PC-3 (cell line): Measurements from ENCODE around the gene ADAM19. TPM values are rescaled to one million over a fixed set of nuclear protein-coding genes. Genes with fewer than 3 reads are reported as not detected.

Experiments
- ATAC-seq: fragments of 200-7000 bp; cut with Tn5 transposase; 2 replicates; pipeline ENCODE4 v1.9.1; 2020; ENCODE audit warnings: mild to moderate bottlenecking, moderate library complexity
- BruUV-seq: library from RNA; stranded (reverse); fragments of 400-500 nt; replicated peaks from 2 replicates; lab custom pipeline; 2021; lab: Mats Ljungman, UMichigan
- CTCF ChIA-PET: fragments of 300-600 bp; sonication (Branson Sonifier 250); formaldehyde crosslinking; loops from one replicate; lab custom pipeline; 2022; ENCODE audit warnings: antibody characterized with exemption; lab: Charles Lee
- POLR2A ChIA-PET: fragments of 300-600 bp; sonication (Branson Sonifier 250); formaldehyde crosslinking; loops from one replicate; lab custom pipeline; 2022; ENCODE audit warnings: antibody characterized with exemption; ENCODE audit not compliant: unreplicated experiment; lab: Charles Lee
- DNase-seq: peaks from one replicate; pipeline ENCODE4 v3.0.0-alpha.2; 2015
- H2AFZ ChIP-seq: fragments of 300-600 bp; sonication (generic); 2 replicates; pipeline ENCODE4 v1.6.0; 2016; ENCODE audit warnings: antibody characterized with exemption, low read length
- H3F3A ChIP-seq: fragments of 300-600 bp; sonication (generic); one replicate; pipeline ENCODE4 v1.6.0; 2017; ENCODE audit warnings: antibody characterized with exemption, low read length, control low read depth, mild to moderate bottlenecking; ENCODE audit not compliant: unreplicated experiment
- H3K27ac ChIP-seq: fragments of 300-600 bp; sonication (generic); 2 replicates; pipeline ENCODE4 v1.5.1; 2016; ENCODE audit warnings: mild to moderate bottlenecking, low read length
- H3K27me3 ChIP-seq: fragments of 300-600 bp; sonication (generic); 2 replicates; pipeline ENCODE4 v1.6.1; 2016; ENCODE audit warnings: low read length, mixed read lengths
- H3K36me3 ChIP-seq: fragments of 300-600 bp; sonication (generic); 2 replicates; pipeline ENCODE4 v1.6.1; 2016; ENCODE audit warnings: low read depth, mixed run types, low read length, mixed read lengths
- H3K4me1 ChIP-seq: fragments of 300-600 bp; sonication (generic); 2 replicates; pipeline ENCODE4 v1.5.1; 2016; ENCODE audit warnings: low read length; ENCODE audit not compliant: insufficient read depth
- H3K4me2 ChIP-seq: fragments of 300-600 bp; sonication (generic); 2 replicates; pipeline ENCODE4 v1.6.0; 2016; ENCODE audit warnings: low read length
- H3K4me3 ChIP-seq: fragments of 300-600 bp; sonication (generic); 2 replicates; pipeline ENCODE4 v1.5.1; 2016; ENCODE audit warnings: mild to moderate bottlenecking, low read length, mixed read lengths
- H3K79me2 ChIP-seq: fragments of 300-600 bp; sonication (generic); 2 replicates; pipeline ENCODE4 v1.6.1; 2017; ENCODE audit warnings: low read length, mixed read lengths
- H3K9ac ChIP-seq: fragments of 300-600 bp; sonication (generic); 2 replicates; pipeline ENCODE4 v1.6.0; 2016; ENCODE audit warnings: mild to moderate bottlenecking, low read length
- H3K9me2 ChIP-seq: fragments of 300-600 bp; sonication (generic); replicated peaks from 2 replicates; pipeline ENCODE4 v1.6.1; 2016; ENCODE audit warnings: mixed run types, low read length, mixed read lengths
- H3K9me3 ChIP-seq: fragments of 300-600 bp; sonication (generic); 2 replicates; pipeline ENCODE4 v1.6.1; 2016; ENCODE audit warnings: low read length, mixed read lengths
- H4K20me1 ChIP-seq: fragments of 300-600 bp; sonication (generic); 2 replicates; pipeline ENCODE4 v1.6.1; 2016; ENCODE audit warnings: low read length, mixed read lengths
- CTCF ChIP-seq: fragments of 300-600 bp; sonication (generic); conservative IDR thresholded peaks from 2 replicates; pipeline ENCODE4 v1.5.1; 2017; ENCODE audit warnings: antibody characterized with exemption, low read depth, mild to moderate bottlenecking, low read length
- EZH2 ChIP-seq: fragments of 300-600 bp; sonication (generic); IDR thresholded peaks from one replicate; pipeline ENCODE4 v1.6.1; 2017; ENCODE audit warnings: antibody characterized with exemption, mild to moderate bottlenecking, low read length; ENCODE audit not compliant: unreplicated experiment
- EZH2phosphoT487 ChIP-seq: fragments of 300-600 bp; sonication (generic); IDR thresholded peaks from 2 replicates; pipeline ENCODE4 v1.6.1; 2018; ENCODE audit warnings: mild to moderate bottlenecking, antibody characterized with exemption, low read length, borderline replicate concordance
- intact Hi-C: fragments of 100-400 bp; cut with micrococcal nuclease; formaldehyde crosslinking; loops from 2 replicates; pipeline ENCODE4 v1.9.0; 2023
- total RNA-seq: library from RNA; depleted of rRNA; stranded (reverse); fragments of >200 nt; gene quantifications from 2 replicates; pipeline ENCODE4 v1.2.3, GENCODE V29; 2014

The ADAM19 gene
- total RNA-seq, 1 experiment from 2014 or later: 115 TPM

DNA sequence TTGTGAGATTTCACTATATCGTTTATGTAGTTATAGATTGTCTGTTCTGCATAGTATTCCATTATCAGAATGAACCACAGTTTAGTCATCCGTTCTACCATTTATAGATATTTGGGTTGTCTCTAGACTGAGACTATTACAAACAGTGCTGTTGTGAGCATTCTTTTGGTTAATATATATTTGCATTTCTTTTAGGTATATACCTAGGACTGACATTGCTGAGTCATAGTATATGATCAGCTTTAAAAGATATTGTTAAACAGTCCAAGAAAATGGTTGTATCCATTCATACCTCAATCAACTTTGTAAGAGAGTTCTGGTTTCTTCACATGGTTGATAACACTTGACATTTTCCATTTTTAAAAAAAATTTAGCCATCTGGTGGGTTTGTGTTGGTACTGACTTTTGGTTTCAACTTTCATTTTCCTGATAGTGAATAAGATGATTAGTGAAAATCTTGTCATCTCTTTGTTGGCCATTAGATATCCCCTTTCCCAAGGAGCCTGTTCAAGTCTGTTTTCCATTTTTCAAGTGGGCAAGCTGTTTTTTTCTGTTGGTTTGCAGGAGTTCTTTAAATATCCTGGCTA, 22.9 kb upstream of the ADAM19 start:
- BruUV-seq: no TSS peak
- Histone ChIP-seq H2AFZ (peak overlapping the region; percentile 33), H4K20me1 (no peaks in the 10 kb centered on the region), H3K9me2 (no peaks in the 10 kb centered on the region), H3K9me3 (no peaks in the 10 kb centered on the region), H3K4me2 (peak overlapping the region; percentile 15), H3K4me1 (peaks cover 31% of the 10 kb centered on the region), H3K27me3 (no peaks in the 10 kb centered on the region), H3K36me3 (no peaks in the 10 kb centered on the region), H3K9ac (peak overlapping the region; percentile 43), H3K79me2 (no peaks in the 10 kb centered on the region), H3K4me3 (no peak overlapping the region), H3K27ac (peak overlapping the region; percentile 83), H3F3A (peaks cover 6% of the 10 kb centered on the region)
- no peak for TF ChIP-seq CTCF
- TF ChIP-seq EZH2phosphoT487: no peak
- TF ChIP-seq EZH2: no peak
- ATAC-seq (peak; percentile 50), DNase-seq (peak; percentile 76)
- ChIA-PET CTCF (interaction anchor here (1.1 kb wide), 1 partner anchor 145 kb away, joined by 4 read pairs; the partner anchor contains the start of gene LSM11), POLR2A (no interaction called here)
- intact Hi-C loops: no loop called here

GRCh38 chr5:157597277-157597676, 21.7 kb upstream of the ADAM19 start:
- BruUV-seq: no TSS peak
- Histone ChIP-seq H2AFZ (peak overlapping the region; percentile 11; the same call in 1 of the 2 replicates), H3K9ac (no peak overlapping the region), H3K27ac (0 out of 2 replicates have a peak overlapping the region, but pooled peaks have one; percentile 83), H3K4me1 (peaks cover 29% of the 10 kb centered on the region), H3K4me3 (no peak overlapping the region), H3K27me3 (no peaks in the 10 kb centered on the region), H4K20me1 (no peaks in the 10 kb centered on the region), H3K36me3 (no peaks in the 10 kb centered on the region), H3K4me2 (no peak overlapping the region), H3K9me2 (no peaks in the 10 kb centered on the region), H3K9me3 (no peaks in the 10 kb centered on the region), H3K79me2 (no peaks in the 10 kb centered on the region), H3F3A (no peaks in the 10 kb centered on the region)
- POLR2A ChIA-PET: interaction anchor here (0.6 kb wide), 1 partner anchor 11 kb away, joined by 4 read pairs; no protein-coding TSS in a partner anchor
- CTCF ChIA-PET: interaction anchor here (1.1 kb wide), 1 partner anchor 146 kb away, joined by 4 read pairs; the partner anchor contains the start of gene LSM11
- intact Hi-C loops: no loop called here
- DNase-seq (no peak), ATAC-seq (no peak)
- TF ChIP-seq CTCF (no peak), EZH2phosphoT487 (no peak), EZH2 (no peak)

GRCh38 chr5:157596487-157596886, 20.9 kb upstream of the ADAM19 start:
- TF ChIP-seq CTCF (no peak), EZH2 (no peak), EZH2phosphoT487 (no peak)
- CTCF ChIA-PET: no interaction called here
- Histone ChIP-seq H3K79me2 (no peaks in the 10 kb centered on the region), H3K27me3 (no peaks in the 10 kb centered on the region), H3K9me3 (no peaks in the 10 kb centered on the region), H4K20me1 (no peaks in the 10 kb centered on the region), H3K4me3 (no peak overlapping the region), H3K4me2 (no peak overlapping the region), H2AFZ (no peak overlapping the region), H3K27ac (no peak overlapping the region), H3F3A (no peaks in the 10 kb centered on the region), H3K9ac (no peak overlapping the region), H3K36me3 (no peaks in the 10 kb centered on the region), H3K9me2 (no peaks in the 10 kb centered on the region), H3K4me1 (peaks cover 21% of the 10 kb centered on the region)
- no TSS peak for BruUV-seq
- intact Hi-C loops: no loop called here
- DNase-seq: no peak
- POLR2A ChIA-PET: no interaction called here
- ATAC-seq: no peak
